ENCODE data around the gene PDS5A. TPM values are rescaled to one million over a fixed set of nuclear protein-coding genes. Genes with fewer than 3 reads are reported as not detected.

The PDS5A gene
- total RNA-seq, 1 experiment from 2014 or later = 78.8 TPM

DNA sequence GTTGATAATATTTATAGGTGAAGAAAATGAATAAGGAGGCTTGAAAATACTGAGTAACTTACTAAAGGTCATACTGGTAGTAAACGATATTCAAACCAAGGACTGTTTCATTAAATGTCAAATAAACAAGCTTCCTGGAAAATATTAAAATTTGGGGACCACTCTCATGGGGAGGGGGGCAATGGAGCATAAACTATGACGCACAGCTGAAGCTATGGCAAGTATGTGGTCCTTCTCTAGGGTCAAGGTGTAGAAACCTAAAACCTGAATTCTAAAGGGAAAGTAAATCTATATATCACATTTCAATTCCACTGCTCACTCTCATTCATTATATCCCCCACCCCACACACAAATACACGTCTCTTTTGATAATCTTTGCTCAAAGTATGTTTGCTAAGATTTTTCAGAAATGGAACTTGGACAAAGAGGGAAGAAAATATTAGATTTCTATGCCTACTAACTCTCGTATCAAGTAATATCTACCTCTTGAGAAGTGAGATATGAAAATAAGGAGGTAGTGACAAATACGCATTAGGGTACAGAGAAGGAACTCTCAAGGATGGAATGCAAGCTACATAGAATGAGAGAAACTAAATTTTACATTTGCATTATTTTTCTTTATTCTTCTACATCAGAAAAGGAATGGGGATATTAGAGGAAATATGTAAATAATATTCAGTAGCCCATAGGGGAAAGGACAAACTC, 84.6 kb downstream of the PDS5A start:
- no peak overlapping the region for H3K27ac Mint-ChIP-seq (ENCODE audit: unreplicated experiment)

DNA sequence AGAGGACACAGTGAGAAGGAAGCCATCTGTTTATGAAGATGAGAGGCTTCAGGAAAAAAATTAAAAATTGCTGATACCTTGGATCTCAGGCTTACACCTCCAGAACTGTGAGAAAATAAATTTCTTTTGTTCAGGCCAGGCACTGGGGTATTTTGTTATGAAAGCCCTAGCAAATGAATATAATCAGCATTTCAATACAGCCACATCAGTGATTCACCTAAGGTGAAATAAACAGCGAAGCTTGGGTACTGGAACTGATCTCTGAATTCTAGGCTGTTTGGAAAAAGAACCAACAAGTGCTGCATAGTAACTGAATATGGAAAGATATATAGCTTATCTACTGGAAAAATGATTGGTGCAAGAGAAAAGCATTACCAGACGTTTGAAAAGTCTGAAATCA, 88.5 kb downstream of the PDS5A start:
- H3K4me1 Mint-ChIP-seq (ENCODE audit: low read depth, unreplicated experiment) = no peaks in the 10 kb centered on the region
- no peaks in the 10 kb centered on the region for H3K4me1 ChIP-seq
- no peak overlapping the region for H3K4me3 ChIP-seq (ENCODE audit: low read depth, low read length)
- H3K9me3 ChIP-seq = no peaks in the 10 kb centered on the region
- H3K4me3 Mint-ChIP-seq (ENCODE audit: unreplicated experiment) = no peak overlapping the region
- no peaks in the 10 kb centered on the region for H3K9me3 Mint-ChIP-seq (ENCODE audit: unreplicated experiment)
- TF ChIP-seq, protein P1, sequence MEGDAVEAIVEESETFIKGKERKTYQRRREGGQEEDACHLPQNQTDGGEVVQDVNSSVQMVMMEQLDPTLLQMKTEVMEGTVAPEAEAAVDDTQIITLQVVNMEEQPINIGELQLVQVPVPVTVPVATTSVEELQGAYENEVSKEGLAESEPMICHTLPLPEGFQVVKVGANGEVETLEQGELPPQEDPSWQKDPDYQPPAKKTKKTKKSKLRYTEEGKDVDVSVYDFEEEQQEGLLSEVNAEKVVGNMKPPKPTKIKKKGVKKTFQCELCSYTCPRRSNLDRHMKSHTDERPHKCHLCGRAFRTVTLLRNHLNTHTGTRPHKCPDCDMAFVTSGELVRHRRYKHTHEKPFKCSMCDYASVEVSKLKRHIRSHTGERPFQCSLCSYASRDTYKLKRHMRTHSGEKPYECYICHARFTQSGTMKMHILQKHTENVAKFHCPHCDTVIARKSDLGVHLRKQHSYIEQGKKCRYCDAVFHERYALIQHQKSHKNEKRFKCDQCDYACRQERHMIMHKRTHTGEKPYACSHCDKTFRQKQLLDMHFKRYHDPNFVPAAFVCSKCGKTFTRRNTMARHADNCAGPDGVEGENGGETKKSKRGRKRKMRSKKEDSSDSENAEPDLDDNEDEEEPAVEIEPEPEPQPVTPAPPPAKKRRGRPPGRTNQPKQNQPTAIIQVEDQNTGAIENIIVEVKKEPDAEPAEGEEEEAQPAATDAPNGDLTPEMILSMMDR (IDR thresholded peaks at IDR 0.05; ENCODE audit: insufficient read depth in 1 of 2, low read depth in 1 of 2, low read length in 1 of 2, severe bottlenecking in 1 of 2, unreplicated experiment in 1 of 2) = no peak
- H3K36me3 Mint-ChIP-seq (ENCODE audit: insufficient read depth, unreplicated experiment) = peaks cover 85% of the 10 kb centered on the region
- no peaks in the 10 kb centered on the region for H3K27me3 Mint-ChIP-seq (ENCODE audit: insufficient read depth, unreplicated experiment)
- H3K36me3 ChIP-seq (ENCODE audit: control insufficient read depth, insufficient read depth, low read length) = no peaks in the 10 kb centered on the region; the same call in 1 of the 2 replicates
- no peak overlapping the region for H3K27ac Mint-ChIP-seq (ENCODE audit: unreplicated experiment)
- intact Hi-C loops (cut with micrococcal nuclease; ENCODE audit: unreplicated experiment) = no loop called here
- ChIA-PET POLR2A (no interaction called here), CTCF (no interaction called here)
- H3K27me3 ChIP-seq (replicated peaks; ENCODE audit: control insufficient read depth, insufficient read depth, low read length) = no peaks in the 10 kb centered on the region
- BruUV-seq (replicated peaks) = no TSS peak
- no peak for DNase-seq

More for the DNA sequence above, 84.6 kb downstream of the PDS5A start:
- Histone ChIP-seq H3K36me3 (ENCODE audit: control insufficient read depth, insufficient read depth, low read length) (no peaks in the 10 kb centered on the region; the same call in 1 of the 2 replicates), H3K4me3 (ENCODE audit: low read depth, low read length) (no peak overlapping the region), H3K9me3 (no peaks in the 10 kb centered on the region), H3K27me3 (replicated peaks; ENCODE audit: control insufficient read depth, insufficient read depth, low read length) (no peaks in the 10 kb centered on the region), H3K4me1 (peaks cover 11% of the 10 kb centered on the region)
- H3K27me3 Mint-ChIP-seq (ENCODE audit: insufficient read depth, unreplicated experiment) = no peaks in the 10 kb centered on the region
- H3K9me3 Mint-ChIP-seq (ENCODE audit: unreplicated experiment) = no peaks in the 10 kb centered on the region
- H3K4me1 Mint-ChIP-seq (ENCODE audit: low read depth, unreplicated experiment) = no peaks in the 10 kb centered on the region
- intact Hi-C loops (cut with micrococcal nuclease; ENCODE audit: unreplicated experiment) = no loop called here
- peaks cover 85% of the 10 kb centered on the region for H3K36me3 Mint-ChIP-seq (ENCODE audit: insufficient read depth, unreplicated experiment)
- no peak overlapping the region for H3K4me3 Mint-ChIP-seq (ENCODE audit: unreplicated experiment)
- TF ChIP-seq, protein P1 (IDR thresholded peaks at IDR 0.05; ENCODE audit: insufficient read depth in 1 of 2, low read depth in 1 of 2, low read length in 1 of 2, severe bottlenecking in 1 of 2, unreplicated experiment in 1 of 2) = no peak
- CTCF ChIA-PET = no interaction called here
- DNase-seq = no peak
- BruUV-seq (replicated peaks) = no TSS peak
- POLR2A ChIA-PET = no interaction called here

DNA sequence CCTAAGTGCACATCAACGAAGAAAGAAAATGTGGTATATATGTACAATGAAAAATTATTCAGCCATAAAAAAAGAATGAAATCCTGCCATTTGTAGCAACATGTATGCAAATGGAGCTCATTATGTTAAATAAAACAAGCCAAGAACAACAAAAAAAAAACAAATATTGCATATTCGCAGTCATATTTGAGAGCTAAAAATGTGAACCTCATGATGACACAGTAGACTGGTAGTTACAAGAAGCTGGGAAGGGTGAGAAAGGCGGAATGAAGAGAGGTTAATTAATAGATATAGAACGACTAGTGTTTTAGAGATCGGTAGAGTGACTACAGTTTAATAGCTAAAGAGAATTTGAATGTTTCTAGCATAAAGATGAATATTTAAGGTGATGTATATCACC, 89.2 kb downstream of the PDS5A start:
- peaks cover 85% of the 10 kb centered on the region for H3K36me3 Mint-ChIP-seq (ENCODE audit: insufficient read depth, unreplicated experiment)

More for the DNA sequence above, 89.2 kb downstream of the PDS5A start:
- TF ChIP-seq, protein P1 (IDR thresholded peaks at IDR 0.05; ENCODE audit: insufficient read depth in 1 of 2, low read depth in 1 of 2, low read length in 1 of 2, severe bottlenecking in 1 of 2, unreplicated experiment in 1 of 2) = no peak
- POLR2A ChIA-PET = no interaction called here
- H3K27me3 Mint-ChIP-seq (ENCODE audit: insufficient read depth, unreplicated experiment) = no peaks in the 10 kb centered on the region
- Histone ChIP-seq H3K4me1 (no peaks in the 10 kb centered on the region), H3K36me3 (ENCODE audit: control insufficient read depth, insufficient read depth, low read length) (no peaks in the 10 kb centered on the region; the same call in 1 of the 2 replicates), H3K4me3 (ENCODE audit: low read depth, low read length) (no peak overlapping the region), H3K9me3 (no peaks in the 10 kb centered on the region), H3K27me3 (replicated peaks; ENCODE audit: control insufficient read depth, insufficient read depth, low read length) (no peaks in the 10 kb centered on the region)
- no peaks in the 10 kb centered on the region for H3K9me3 Mint-ChIP-seq (ENCODE audit: unreplicated experiment)
- H3K4me3 Mint-ChIP-seq (ENCODE audit: unreplicated experiment) = no peak overlapping the region
- DNase-seq = no peak
- no TSS peak for BruUV-seq (replicated peaks)
- H3K4me1 Mint-ChIP-seq (ENCODE audit: low read depth, unreplicated experiment) = no peaks in the 10 kb centered on the region
- CTCF ChIA-PET = no interaction called here
- no peak overlapping the region for H3K27ac Mint-ChIP-seq (ENCODE audit: unreplicated experiment)
- intact Hi-C loops (cut with micrococcal nuclease; ENCODE audit: unreplicated experiment) = no loop called here
